Measurements from ENCODE around the gene MAGEA2. TPM values are rescaled to one million over a fixed set of nuclear protein-coding genes. Genes with fewer than 3 reads are reported as not detected.
"Not testable (repeated sequence)": the region's sequence is repeated elsewhere in the genome, so short reads cannot be mapped to it uniquely, and the experiment has no call there.

The MAGEA2 gene
- total RNA-seq, 3 donors from 2014 or later = not detected

GRCh38 chrX:152738560-152738959 is 15.1 kb downstream of the MAGEA2 start:
- peaks cover 0 to 14% of the 10 kb centered on the region in 2 donors for H3K27me3 ChIP-seq
- no peak for DNase-seq (ENCODE audit: low spot score in 2 of 2)
- H3K36me3 ChIP-seq = no peaks in the 10 kb centered on the region
- no peak overlapping the region for H3K4me3 ChIP-seq
- no peaks in the 10 kb centered on the region for H3K4me1 ChIP-seq
- TF ChIP-seq CTCF (IDR thresholded peaks at IDR 0.05) (no peak), POLR2AphosphoS5 (IDR thresholded peaks at IDR 0.05) (no peak), POLR2A (IDR thresholded peaks at IDR 0.05) (no peak)
- H3K27ac ChIP-seq = no peak overlapping the region
- intact Hi-C loops (cut with DNase I; ENCODE audit: low total_unique reads) = no loop called here
- no peaks in the 10 kb centered on the region for H3K9me3 ChIP-seq

GRCh38 chrX:152736528-152736927 is 17.1 kb downstream of the MAGEA2 start:
- H3K27ac ChIP-seq; H3K4me3 ChIP-seq; H3K36me3 ChIP-seq; DNase-seq (ENCODE audit: low spot score in 2 of 2); intact Hi-C loops (cut with DNase I; ENCODE audit: low total_unique reads); H3K9me3 ChIP-seq; H3K4me1 ChIP-seq; H3K27me3 ChIP-seq: not testable (repeated sequence)

GRCh38 chrX:152735860-152736511 is 17.7 kb downstream of the MAGEA2 start:
- Histone ChIP-seq H3K27ac (no peak overlapping the region), H3K4me1 (no peaks in the 10 kb centered on the region), H3K27me3 (peaks cover 0 to 9% of the 10 kb centered on the region in 2 donors), H3K9me3 (no peaks in the 10 kb centered on the region), H3K4me3 (no peak overlapping the region), H3K36me3 (no peaks in the 10 kb centered on the region)
- TF ChIP-seq CTCF (IDR thresholded peaks at IDR 0.05) (no peak), POLR2A (IDR thresholded peaks at IDR 0.05) (no peak), POLR2AphosphoS5 (IDR thresholded peaks at IDR 0.05) (no peak)
- intact Hi-C loops (cut with DNase I; ENCODE audit: low total_unique reads) = no loop called here
- no peak for DNase-seq (ENCODE audit: low spot score in 2 of 2)

GRCh38 chrX:152735101-152735500 is 18.5 kb downstream of the MAGEA2 start:
- Histone ChIP-seq H3K9me3 (no peaks in the 10 kb centered on the region), H3K27ac (no peak overlapping the region), H3K27me3 (peaks cover 0 to 9% of the 10 kb centered on the region in 2 donors), H3K4me3 (no peak overlapping the region), H3K36me3 (no peaks in the 10 kb centered on the region), H3K4me1 (no peaks in the 10 kb centered on the region)
- TF ChIP-seq CTCF (IDR thresholded peaks at IDR 0.05) (no peak), POLR2A (IDR thresholded peaks at IDR 0.05) (no peak), POLR2AphosphoS5 (IDR thresholded peaks at IDR 0.05) (no peak)
- intact Hi-C loops (cut with DNase I; ENCODE audit: low total_unique reads) = no loop called here
- DNase-seq (ENCODE audit: low spot score in 2 of 2) = no peak

- H3K36me3 ChIP-seq; H3K27me3 ChIP-seq; DNase-seq (ENCODE audit: low spot score in 2 of 2); H3K4me3 ChIP-seq; H3K9me3 ChIP-seq; H3K4me1 ChIP-seq; intact Hi-C loops (cut with DNase I; ENCODE audit: low total_unique reads); H3K27ac ChIP-seq: not testable (repeated sequence)
Observed at GRCh38 chrX:152734143-152734858, 19.3 kb downstream of the MAGEA2 start.

- intact Hi-C loops (cut with DNase I; ENCODE audit: low total_unique reads) = no loop called here
- Histone ChIP-seq H3K4me3 (no peak within 1 kb of the TSS), H3K4me1 (no peaks in the 10 kb centered on the region), H3K36me3 (no peaks in the 10 kb centered on the region), H3K27ac (no peak within 1 kb of the TSS), H3K27me3 (peaks cover 0 to 9% of the 10 kb centered on the region in 2 donors), H3K9me3 (no peaks in the 10 kb centered on the region)
- TF ChIP-seq POLR2AphosphoS5 (IDR thresholded peaks at IDR 0.05) = no peak
- no peak for TF ChIP-seq POLR2A (IDR thresholded peaks at IDR 0.05)
- no peak for DNase-seq (ENCODE audit: low spot score in 2 of 2)
Observed at GRCh38 chrX:152733261-152733975, 20.2 kb downstream of the MAGEA2 start, which contains the start of the genes CSAG1 and MAGEA12. CSAG1 (minus strand) TSS chrX:152733721; CDS start chrX:152732460, 1,261 bp downstream. MAGEA12 (plus strand) TSS chrX:152733757; CDS start chrX:152736162, 2,405 bp downstream.
